NOMO-1 treated with dmso at 0.1 percent for 144 hours (cell line): ENCODE data around the gene C11orf58.

Source experiments
- DNase-seq: peaks from one replicate; lab custom pipeline; 2025; ENCODE audit not compliant: unreplicated experiment; lab: John Stamatoyannopoulos, UW

C11orf58 gene

DNA sequence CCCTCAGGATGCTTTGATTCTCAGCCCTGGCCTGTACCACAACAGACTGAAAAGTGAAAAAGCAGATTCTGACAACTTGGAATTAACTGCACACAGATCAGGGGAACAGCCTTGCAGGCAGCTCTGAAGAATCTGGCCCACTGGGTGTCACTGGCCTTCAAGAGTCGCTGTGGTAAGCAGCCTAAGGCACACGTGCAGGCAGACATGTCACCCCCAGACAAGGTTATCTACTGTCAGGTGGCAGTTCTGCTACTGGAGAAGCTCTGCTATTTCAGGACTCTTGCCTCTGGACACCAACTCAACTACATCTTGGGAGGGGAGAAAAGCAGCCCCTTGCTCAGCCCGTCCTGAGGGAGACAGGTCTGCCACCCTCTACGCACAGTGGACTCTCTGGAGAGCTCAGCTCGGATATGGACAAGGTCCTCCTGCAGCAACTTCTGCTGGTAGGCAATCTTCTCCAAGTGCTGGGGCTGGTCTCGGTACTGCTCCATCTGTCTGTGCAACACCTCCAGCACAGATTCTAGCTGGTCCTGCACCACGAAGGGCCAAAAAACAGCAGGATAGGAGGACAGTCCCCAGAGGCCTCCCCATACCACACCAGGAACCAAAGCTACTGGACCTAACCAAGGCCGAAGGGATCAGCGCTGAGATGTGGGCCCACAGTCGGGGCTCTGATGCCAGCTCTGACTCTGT is 63.0 kb downstream of the C11orf58 start:
- DNase-seq = no peak

DNA sequence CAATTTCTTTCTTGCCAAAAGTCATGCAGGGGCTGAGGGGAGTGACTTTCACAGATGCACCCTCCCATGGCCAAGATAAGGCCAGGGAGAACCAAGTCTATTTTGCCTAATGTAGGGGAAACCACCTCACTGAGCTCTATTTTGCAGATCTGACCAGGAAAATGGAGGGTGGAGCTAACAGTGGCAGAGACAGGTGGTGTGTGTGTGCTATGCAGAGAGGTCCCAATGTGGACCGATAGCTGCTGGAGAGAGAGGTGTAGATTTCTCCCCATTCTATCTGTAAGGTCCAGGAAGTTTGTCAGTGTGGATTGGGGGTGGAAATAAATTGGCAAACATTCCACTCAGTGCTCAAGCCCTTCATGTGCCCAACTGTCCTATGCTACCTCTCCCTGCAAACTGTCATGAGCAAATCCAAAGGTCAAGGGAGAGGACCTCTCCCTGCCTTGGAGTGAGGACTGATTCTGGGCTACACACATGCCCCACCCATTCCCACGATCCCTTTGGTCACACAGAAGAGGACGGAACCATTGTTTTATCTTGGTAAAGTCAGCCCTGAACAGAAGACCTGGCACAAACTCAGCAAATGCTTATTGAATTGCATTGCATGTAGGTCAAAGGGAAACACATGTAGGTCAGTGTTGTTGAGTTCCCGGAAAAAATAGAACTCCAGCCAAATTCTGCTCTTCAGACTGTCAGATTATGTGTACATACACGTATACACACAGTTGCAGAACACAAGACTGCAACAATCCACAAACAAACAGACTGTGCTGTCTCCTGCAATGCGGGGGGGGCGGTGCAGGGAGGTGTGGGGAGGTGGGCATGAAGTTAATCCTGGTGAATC is 65.9 kb downstream of the C11orf58 start:
- no peak for DNase-seq

DNA sequence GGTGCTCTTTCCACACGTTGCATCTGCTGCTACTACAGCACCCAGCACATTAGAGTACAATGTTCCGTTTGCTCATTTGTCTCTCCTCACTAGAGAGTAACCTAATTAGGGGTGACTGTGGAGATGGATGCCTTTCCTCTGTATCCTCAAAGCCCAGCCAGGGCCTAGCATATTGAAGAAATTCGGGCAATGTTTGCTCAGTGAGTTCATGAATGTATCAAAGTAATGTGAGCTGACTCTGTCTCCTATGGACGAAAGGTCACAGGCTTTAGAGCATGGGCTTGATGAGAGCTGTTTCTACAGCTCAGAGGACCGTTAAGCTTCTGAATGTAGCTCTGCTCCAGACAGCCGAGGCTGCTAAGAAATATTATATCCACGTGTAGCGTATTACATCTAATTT is 67.5 kb downstream of the C11orf58 start:
- no peak for DNase-seq

DNA sequence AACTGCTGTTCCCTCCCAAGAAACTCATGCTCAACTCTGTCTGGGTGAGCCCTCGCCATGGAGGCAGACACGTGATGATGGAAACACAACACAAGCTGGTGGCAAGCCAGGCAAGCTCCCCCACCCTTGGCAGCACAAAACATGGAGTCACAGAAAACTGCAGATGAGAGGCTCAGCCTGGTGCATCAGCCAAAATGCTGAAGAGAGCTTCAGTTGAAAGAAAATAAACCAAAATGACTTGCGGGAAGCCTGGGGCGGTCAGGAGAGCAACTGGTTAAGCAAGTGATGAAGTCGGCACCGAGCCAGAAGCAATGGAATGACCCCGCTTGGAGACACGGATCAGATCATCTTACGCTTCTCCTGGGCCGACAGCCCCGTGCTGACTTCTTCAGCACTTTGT is 68.3 kb downstream of the C11orf58 start:
- no peak for DNase-seq

DNA sequence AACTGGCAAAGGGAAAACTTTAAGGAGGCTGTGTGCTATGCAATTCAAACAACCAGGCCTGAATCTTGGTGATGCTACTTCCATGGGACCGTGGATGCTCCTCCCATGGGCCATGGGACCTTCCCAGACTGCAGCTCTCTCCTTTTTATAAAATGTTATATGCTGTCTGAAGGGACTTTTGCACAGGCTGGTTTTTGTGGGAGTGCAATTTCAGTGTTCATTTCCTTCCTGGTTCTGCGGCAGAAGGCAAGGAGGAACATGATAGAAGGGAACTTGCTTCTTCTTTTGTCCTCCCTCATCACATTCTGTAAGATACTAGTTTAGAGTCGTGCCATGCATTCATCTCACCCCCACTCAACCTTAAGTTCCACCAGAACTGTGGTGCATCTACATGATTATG is 68.9 kb downstream of the C11orf58 start:
- peak; percentile 46 for DNase-seq
